Measurements from ENCODE around the gene LRRFIP1.

DNA sequence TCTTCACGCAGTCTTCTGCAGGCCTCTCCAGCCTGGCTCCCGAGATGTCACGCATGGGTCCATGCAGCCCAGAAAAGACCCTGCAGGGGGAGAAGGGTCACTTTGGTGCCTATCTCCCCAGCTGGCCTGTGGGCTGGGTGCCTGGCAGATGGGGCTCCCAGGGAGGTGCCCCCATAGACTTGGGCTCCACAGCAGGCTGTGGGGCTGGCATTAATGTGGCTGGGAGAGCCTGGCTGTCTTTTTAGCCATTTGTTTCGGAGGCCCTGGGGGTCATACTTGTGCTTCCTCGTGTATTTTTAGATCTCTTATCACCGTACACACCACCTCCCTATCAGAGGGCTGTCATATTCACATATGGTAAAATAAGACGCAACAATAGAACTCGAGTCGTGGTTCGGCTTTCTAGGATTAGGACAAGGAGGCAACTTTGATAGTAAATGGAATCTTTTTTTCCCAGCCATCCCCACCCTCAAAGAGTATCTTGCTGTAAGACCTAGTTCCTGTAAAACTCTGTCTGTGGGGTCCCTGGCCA lies 74.5 kb downstream of the LRRFIP1 start:
- TF ChIP-seq RAD21 (IDR thresholded peaks at IDR 0.05; ENCODE audit: low read length) (no peak), ELF1 (IDR thresholded peaks at IDR 0.05) (no peak), YY1 (IDR thresholded peaks at IDR 0.05; ENCODE audit: low read depth) (no peak)
- TF ChIP-seq, protein P1, sequence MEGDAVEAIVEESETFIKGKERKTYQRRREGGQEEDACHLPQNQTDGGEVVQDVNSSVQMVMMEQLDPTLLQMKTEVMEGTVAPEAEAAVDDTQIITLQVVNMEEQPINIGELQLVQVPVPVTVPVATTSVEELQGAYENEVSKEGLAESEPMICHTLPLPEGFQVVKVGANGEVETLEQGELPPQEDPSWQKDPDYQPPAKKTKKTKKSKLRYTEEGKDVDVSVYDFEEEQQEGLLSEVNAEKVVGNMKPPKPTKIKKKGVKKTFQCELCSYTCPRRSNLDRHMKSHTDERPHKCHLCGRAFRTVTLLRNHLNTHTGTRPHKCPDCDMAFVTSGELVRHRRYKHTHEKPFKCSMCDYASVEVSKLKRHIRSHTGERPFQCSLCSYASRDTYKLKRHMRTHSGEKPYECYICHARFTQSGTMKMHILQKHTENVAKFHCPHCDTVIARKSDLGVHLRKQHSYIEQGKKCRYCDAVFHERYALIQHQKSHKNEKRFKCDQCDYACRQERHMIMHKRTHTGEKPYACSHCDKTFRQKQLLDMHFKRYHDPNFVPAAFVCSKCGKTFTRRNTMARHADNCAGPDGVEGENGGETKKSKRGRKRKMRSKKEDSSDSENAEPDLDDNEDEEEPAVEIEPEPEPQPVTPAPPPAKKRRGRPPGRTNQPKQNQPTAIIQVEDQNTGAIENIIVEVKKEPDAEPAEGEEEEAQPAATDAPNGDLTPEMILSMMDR (IDR thresholded peaks at IDR 0.05): no peak
- TF ChIP-seq, protein P2, sequence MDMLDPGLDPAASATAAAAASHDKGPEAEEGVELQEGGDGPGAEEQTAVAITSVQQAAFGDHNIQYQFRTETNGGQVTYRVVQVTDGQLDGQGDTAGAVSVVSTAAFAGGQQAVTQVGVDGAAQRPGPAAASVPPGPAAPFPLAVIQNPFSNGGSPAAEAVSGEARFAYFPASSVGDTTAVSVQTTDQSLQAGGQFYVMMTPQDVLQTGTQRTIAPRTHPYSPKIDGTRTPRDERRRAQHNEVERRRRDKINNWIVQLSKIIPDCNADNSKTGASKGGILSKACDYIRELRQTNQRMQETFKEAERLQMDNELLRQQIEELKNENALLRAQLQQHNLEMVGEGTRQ (IDR thresholded peaks at IDR 0.05; ENCODE audit: borderline replicate concordance, low read depth, low read length): no peak
- TF ChIP-seq, protein P3, sequence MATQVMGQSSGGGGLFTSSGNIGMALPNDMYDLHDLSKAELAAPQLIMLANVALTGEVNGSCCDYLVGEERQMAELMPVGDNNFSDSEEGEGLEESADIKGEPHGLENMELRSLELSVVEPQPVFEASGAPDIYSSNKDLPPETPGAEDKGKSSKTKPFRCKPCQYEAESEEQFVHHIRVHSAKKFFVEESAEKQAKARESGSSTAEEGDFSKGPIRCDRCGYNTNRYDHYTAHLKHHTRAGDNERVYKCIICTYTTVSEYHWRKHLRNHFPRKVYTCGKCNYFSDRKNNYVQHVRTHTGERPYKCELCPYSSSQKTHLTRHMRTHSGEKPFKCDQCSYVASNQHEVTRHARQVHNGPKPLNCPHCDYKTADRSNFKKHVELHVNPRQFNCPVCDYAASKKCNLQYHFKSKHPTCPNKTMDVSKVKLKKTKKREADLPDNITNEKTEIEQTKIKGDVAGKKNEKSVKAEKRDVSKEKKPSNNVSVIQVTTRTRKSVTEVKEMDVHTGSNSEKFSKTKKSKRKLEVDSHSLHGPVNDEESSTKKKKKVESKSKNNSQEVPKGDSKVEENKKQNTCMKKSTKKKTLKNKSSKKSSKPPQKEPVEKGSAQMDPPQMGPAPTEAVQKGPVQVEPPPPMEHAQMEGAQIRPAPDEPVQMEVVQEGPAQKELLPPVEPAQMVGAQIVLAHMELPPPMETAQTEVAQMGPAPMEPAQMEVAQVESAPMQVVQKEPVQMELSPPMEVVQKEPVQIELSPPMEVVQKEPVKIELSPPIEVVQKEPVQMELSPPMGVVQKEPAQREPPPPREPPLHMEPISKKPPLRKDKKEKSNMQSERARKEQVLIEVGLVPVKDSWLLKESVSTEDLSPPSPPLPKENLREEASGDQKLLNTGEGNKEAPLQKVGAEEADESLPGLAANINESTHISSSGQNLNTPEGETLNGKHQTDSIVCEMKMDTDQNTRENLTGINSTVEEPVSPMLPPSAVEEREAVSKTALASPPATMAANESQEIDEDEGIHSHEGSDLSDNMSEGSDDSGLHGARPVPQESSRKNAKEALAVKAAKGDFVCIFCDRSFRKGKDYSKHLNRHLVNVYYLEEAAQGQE (IDR thresholded peaks at IDR 0.05; ENCODE audit: low read depth, low read length): no peak

Measured in SK-N-SH (cell line).